NCI-H2107 treated with DMSO at 0.1 percent for 48 hours (cell line): ENCODE measurements around the gene MOBP.

ENCODE experiments used
- DNase-seq: peaks from one replicate; lab custom pipeline; 2025; ENCODE audit not compliant: unreplicated experiment; lab: John Stamatoyannopoulos, UW

MOBP gene

DNA sequence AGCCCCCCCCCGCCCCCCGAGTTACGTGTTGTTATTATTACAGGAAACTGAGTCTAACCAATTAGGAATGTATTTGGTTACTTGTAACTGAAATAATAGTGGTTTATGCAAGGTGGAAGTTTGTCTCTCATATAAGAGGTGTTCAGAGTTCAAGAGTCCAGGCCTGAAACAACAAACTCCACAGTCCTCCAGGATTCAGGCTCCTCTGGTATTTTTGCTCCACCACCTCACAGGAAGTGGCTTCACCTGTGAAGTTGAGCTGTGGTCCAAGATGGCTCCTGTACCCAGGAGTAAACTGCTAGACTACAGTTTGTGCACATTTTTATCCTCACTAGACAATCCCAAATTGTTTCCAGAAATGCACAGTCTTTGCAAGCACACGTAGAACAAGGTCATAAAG lies 27.3 kb downstream of the MOBP start:
- no peak for DNase-seq

GRCh38 chr3:39497753-39498152 lies 30.3 kb downstream of the MOBP start:
- DNase-seq: no peak

GRCh38 chr3:39499651-39500273 lies 32.3 kb downstream of the MOBP start:
- DNase-seq: no peak

- no peak for DNase-seq
Measured at GRCh38 chr3:39501059-39501458, 33.6 kb downstream of the MOBP start.

DNA sequence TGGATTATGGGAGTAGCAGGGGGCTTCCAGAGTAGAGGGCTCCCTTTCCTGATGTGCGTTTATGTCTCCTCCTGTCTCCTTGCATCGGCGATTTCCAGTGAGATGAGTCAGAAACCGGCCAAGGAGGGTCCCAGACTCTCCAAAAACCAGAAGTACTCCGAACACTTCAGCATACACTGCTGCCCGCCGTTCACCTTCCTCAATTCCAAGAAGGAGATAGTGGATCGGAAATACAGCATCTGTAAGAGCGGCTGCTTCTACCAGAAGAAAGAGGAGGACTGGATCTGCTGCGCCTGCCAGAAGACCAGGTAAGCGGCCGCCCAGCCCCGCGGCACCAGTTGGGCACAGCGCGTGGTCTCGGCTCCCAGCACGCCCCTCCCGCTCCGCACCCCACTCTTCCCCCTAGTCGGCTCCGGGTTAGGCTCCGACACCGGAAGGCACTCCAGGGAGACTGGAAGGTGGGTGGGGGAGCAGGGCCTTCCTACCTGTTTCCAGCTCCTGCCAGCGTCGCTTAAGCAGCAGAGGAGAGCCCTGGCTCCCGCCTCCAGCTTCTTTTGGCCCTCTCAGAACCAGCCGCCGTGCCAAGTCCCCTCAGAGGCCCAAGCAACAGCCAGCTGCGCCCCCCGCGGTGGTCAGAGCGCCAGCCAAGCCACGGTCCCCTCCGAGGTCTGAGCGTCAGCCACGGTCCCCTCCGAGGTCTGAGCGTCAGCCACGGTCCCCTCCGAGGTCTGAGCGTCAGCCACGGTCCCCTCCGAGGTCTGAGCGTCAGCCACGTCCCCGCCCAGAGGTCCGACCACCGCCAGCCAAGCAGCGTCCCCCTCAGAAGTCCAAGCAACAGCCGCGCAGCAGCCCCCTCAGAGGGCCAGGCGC lies 34.7 kb downstream of the MOBP start:
- no peak for DNase-seq

DNA sequence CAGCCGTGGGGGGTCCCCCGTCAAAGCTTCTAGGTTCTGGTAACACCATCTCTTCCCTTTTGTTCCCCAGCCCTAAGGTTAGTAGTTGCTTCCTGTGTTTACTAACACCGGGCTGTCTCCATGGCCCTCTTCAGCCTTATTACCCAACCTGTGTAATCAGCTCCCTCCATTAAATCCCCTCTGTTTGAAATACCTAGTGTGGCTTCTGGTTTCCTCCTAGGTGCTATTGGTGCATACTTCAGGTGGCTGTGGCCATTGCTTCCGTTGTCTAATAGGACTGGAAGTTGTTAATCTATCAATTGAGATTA lies 35.3 kb downstream of the MOBP start:
- DNase-seq: no peak

GRCh38 chr3:39505866-39506742 lies 38.6 kb downstream of the MOBP start:
- no peak for DNase-seq

GRCh38 chr3:39506863-39507262 lies 39.4 kb downstream of the MOBP start:
- no peak for DNase-seq

DNA sequence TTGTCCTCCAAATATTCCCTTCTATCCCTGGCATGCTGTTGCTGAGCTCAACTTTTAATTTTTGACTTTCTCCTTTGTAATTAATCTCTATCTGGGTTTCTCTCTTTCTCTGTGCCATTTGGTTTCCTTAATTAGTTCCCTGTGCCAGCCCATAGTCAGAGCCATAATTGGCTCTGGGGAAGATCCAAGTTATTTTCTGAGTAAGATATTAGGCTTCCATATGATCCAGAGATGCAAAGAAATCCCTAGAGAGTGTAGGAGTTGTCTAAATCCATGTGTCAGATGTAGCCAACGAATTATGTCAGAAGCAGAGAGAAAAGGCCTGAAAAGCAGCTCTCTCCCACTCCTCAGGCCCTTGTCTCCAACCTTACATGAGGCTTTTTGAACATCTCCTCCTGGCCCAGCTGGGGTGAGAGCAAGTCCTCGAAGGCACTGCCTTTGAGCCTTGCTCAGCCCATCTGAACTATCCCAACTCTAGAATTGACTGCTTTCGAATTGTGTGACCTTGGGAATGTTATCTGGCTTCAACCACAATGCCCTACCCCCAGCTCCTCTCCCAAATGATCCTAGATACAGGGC lies 46.4 kb downstream of the MOBP start:
- DNase-seq: no peak

DNA sequence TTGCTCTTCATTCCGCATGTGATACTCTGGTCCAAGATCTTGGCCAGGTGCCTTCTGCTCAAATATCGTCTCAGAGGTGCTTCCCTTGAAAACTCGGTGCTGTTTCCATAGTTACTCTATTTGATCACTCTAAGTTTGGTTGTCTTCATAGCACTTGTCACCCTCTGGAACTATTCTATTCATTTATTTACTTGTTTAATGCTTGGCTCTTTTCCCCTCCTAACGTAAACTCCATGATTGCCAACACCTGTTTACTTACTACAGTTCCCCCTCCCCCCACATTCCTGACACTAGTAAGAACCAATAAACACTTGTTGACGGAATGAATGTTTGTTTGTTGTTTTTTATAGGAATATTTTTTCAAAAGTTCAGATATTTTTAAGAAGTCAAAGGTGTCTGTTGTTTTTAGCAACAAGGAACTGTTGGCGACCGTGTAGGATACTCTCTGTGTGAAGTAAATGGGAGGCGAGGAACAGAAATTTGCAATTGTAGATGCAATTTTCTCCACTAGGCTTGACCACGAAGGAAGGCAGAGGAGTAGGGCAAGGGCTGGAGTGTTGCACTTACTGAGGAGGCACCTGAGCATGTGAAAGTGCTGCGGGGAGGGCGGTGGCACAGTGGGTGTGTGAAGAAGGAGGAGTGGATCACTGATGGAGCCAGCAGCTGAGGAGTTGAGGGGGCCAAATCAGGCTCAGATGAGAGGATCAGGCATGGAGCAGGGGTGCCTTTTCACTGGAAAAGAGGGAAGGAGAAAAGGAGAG lies 48.4 kb downstream of the MOBP start:
- no peak for DNase-seq

- DNase-seq: no peak
Measured at GRCh38 chr3:39519103-39519502, 51.6 kb downstream of the MOBP start.

GRCh38 chr3:39519554-39520288 lies 52.2 kb downstream of the MOBP start:
- DNase-seq: no peak

GRCh38 chr3:39521456-39521855 lies 54.0 kb downstream of the MOBP start:
- DNase-seq: no peak

GRCh38 chr3:39524107-39524506 lies 56.6 kb downstream of the MOBP start:
- no peak for DNase-seq

DNA sequence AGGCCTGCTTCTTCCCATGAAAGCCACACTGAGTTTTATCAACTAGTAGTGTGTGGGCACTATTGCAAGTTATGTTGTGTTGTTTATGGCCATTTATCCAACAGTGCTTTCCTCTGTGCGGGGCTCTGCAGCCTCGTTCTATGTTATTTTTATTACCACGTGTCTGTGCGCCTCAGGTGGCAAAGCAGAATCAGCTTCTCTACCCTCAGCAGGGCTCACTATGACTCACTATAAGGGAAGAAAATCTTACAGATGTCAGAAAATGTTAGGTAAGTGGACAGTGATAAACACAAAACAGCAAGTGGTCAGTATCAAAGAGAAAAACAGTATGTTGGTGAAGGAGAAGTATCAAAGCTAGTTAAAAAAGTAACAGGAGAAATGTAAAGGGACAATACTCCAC lies 61.4 kb downstream of the MOBP start:
- no peak for DNase-seq

GRCh38 chr3:39529577-39529976 lies 62.1 kb downstream of the MOBP start:
- DNase-seq: no peak

GRCh38 chr3:39531066-39531465 lies 63.6 kb downstream of the MOBP start:
- no peak for DNase-seq

GRCh38 chr3:39531665-39532064 lies 64.2 kb downstream of the MOBP start:
- DNase-seq: no peak

DNA sequence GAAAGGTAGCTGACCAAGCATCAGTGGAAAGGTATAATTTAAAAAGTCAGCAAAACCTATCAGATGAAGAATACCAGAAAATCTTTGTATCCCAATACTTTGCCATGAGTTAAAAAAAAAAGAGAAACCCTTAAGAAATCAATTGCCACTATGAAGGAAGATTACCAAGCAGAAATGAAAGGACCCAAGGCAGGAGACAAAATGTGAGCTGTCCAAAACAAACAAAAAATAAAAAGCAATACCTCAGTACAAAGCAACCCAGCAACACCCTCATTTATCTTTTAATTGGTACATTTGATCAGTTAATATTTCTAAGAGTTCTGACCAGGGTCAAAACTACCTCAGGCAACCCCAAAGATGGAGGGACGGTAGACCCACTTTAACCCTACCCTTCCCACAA lies 65.3 kb downstream of the MOBP start:
- no peak for DNase-seq

DNA sequence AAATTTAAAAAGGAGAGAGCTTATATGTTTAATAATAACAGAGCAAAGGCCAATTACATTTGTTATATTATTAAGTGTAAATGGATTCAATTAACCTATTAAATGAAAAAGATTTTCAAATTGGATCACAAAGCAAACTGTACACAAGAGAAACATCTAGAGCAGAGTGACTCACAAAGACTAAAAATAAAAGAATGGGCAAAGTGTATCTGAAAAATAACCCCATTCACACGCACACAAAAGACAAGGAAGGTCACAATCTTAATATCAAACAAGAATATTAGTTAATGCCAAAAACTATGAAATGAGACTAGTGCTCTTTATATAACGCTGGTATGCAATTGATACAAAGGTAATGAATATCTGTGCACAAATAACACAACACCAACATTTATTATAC lies 65.7 kb downstream of the MOBP start:
- DNase-seq: no peak
